GM18498 (cell line): ENCODE data around the gene ST3GAL2.
"Not testable (repeated sequence)": the region's sequence is repeated elsewhere in the genome, so short reads cannot be mapped to it uniquely, and the experiment has no call there.

Experiments
- ATAC-seq: cut with Tn5 transposase; IDR thresholded peaks from one replicate; pipeline ENCODE4 v1.9.1; 2021; ENCODE audit warnings: mild to moderate bottlenecking, moderate library complexity; ENCODE audit not compliant: unreplicated experiment

ST3GAL2 gene

DNA sequence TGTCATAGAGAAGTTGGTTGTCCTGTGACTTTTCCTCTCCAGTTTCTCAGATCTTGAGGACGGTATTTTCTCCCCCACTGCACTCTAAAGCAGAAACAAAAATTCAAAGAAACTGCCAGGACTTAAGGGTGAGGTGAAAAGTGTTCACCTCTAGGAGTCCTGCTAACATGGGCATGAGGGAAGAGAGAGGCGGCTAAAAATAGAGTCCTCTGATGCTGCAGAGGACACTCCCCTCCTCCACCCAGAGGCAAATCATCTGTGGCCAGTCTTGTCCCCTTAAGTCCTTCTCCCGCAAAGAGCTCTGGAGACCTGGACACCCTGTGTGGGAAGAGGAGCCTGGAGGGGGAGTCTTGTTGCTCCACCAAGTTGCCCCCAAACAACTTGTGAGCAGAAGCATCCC is 96.9 kb downstream of the ST3GAL2 start:
- ATAC-seq: no peak

DNA sequence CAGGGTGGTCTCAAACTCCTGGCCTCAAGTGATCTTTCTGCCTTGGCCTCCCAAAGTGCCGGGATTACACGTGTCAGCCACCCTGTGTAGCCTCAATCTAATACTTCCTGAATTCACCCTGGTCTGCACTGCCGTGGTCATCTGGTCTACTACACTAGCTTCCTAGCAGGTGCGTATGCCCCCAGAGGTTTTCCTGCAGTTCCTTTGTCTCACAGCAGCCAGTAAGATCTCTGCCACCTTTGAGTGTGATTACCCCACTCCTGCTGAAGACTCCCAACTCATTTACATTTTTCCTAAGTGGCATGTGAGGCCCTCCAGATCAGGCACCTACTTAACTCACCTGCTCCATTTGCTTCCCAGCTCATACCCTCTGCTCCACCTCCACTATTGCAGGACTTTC is 97.3 kb downstream of the ST3GAL2 start:
- no peak for ATAC-seq

DNA sequence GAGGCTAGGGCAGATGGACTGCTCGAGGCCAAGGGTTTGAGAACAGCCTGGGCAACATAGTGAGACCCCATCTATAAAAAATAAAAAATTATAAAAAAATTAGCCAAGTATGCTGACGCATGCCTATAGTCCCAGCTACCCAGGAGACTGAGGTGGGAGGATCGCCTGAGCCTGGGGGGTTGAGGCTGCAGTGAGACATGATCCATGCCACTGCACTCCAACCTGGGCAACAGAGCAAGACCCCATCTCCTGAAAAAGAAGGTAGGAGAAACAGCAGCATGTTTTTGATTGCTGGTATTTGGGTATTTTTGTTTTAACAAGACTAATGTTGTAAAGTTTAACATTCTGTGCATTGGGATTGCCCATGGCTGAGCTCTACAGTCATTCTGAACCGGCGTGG is 101.1 kb downstream of the ST3GAL2 start:
- no peak for ATAC-seq

DNA sequence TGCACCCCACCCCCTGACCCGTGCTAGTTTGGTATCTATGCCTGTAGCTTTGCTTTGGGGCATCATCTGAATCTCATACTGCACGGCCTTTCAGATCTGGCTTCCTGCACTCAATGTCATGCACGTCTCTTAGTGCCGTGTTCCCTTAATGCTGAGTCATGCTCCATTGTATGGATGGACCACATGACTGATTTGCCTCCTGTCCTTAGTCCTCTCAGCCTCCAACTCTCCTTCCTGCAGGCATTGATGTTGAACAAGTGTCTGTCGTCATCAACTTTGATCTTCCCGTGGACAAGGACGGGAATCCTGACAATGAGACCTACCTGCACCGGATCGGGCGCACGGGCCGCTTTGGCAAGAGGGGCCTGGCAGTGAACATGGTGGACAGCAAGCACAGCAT is 106.2 kb downstream of the ST3GAL2 start:
- ATAC-seq: not testable (repeated sequence)

DNA sequence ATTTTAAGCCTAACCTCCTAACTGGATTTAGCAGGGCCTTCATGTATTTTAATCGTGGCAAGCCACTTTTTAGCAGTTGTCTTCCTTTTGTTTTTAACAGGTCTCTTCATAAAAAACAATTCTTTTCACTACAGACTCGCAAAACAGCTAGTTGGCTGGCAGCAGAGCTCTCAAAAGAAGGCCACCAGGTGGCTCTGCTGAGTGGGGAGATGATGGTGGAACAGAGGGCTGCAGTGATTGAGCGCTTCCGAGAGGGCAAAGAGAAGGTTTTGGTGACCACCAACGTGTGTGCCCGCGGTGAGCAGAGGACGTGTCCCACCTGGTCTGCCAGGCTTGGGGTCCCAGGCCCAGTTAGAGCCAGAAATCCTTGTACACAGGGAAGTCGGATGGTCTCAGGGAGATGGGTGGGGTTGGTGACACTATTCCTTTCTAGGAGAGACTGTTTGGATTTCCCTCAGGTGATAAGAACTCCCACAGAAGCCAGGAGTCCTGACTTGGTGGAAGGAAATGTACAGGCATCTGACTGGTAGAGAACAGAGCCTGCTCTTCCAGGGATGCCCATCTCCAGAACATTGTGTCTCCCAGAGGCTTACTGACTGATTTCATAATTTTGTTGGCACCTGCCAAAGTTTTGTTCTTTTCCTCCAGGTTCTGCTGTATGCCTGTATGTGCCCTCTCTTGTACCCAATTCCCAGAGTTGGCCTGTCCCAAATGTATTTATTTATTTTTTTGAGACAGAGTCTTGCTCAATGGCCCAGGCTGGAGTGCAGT is 107.1 kb downstream of the ST3GAL2 start:
- ATAC-seq: no peak

DNA sequence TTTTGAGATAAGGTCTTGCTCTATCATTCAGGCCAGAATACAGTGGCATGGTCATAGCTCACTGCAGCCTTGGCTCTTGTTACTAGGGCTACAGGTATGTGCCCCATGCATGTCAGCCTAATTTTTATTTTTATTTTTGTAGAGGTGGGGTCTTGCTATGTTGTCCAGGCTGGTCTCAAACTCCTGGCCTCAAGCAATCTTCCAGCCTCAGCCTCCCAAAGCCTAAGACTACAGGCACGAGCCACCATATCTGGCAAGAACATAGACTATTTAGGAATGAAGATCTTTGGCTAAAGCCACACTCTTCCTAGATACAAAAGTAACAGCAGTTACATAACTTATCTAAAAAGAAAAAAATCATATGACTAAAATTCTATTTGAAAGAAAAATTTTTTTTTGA is 107.8 kb downstream of the ST3GAL2 start:
- ATAC-seq: no peak
